Liver (tissue), 9 donors: Measurements from ENCODE around the gene SKAP1. TPM values are rescaled to one million over a fixed set of nuclear protein-coding genes. Genes with fewer than 3 reads are reported as not detected.
A peak's percentile ranks its signal among the peaks of the same experiment; 100 is the strongest.

Source experiments
- DNase-seq: peaks from one replicate; pipeline ENCODE4 v3.0.0-alpha.2; 2017; ENCODE audit warnings: low spot score
- H3K27ac ChIP-seq, 2 donors: one replicate each; pipeline ENCODE4 v1.7.0; 2013; ENCODE audit warnings: inconsistent platforms in 2 of 2, low read length in 2 of 2, control low read depth in 1 of 2, low read depth in 1 of 2, mild to moderate bottlenecking in 1 of 2
- H3K27me3 ChIP-seq, 4 donors: one replicate each; pipeline versions ENCODE4 v1.6.1 to v1.7.0; 2013; ENCODE audit warnings: low read length in 3 of 4, inconsistent platforms in 1 of 4, mild to moderate bottlenecking in 1 of 4, moderate library complexity in 1 of 4; ENCODE audit not compliant: control insufficient read depth in 4 of 4, insufficient read depth in 4 of 4
- H3K36me3 ChIP-seq, 4 donors: one replicate each; pipeline versions ENCODE4 v1.6.1 to v1.7.0; 2013; ENCODE audit warnings: low read length in 3 of 4, mild to moderate bottlenecking in 3 of 4, low read depth in 1 of 4, moderate library complexity in 1 of 4; ENCODE audit not compliant: control insufficient read depth in 4 of 4, insufficient read depth in 3 of 4
- H3K4me1 ChIP-seq, 4 donors: one replicate each; pipeline versions ENCODE4 v1.6.1 to v1.7.0; 2013; ENCODE audit warnings: low read length in 3 of 4, mild to moderate bottlenecking in 3 of 4, moderate library complexity in 1 of 4; ENCODE audit not compliant: control insufficient read depth in 4 of 4, insufficient read depth in 4 of 4
- H3K4me3 ChIP-seq, 3 donors: one replicate each; pipeline versions ENCODE4 v1.6.1 to v1.7.0; 2013; ENCODE audit warnings: low read length in 3 of 3, control low read depth in 1 of 3, low read depth in 1 of 3, mild to moderate bottlenecking in 1 of 3
- H3K9ac ChIP-seq, 2 donors: one replicate each; pipeline ENCODE4 v1.7.0; 2013; ENCODE audit warnings: low read length in 2 of 2, mild to moderate bottlenecking in 2 of 2, moderate library complexity in 2 of 2, control low read depth in 1 of 2, low read depth in 1 of 2
- H3K9me3 ChIP-seq, 4 donors: one replicate each; pipeline versions ENCODE4 v1.6.1 to v1.7.0; 2013; ENCODE audit warnings: low read length in 3 of 4; ENCODE audit not compliant: control insufficient read depth in 4 of 4
- ATF3 ChIP-seq: IDR thresholded peaks from 2 replicates; pipeline ENCODE4 v1.6.1; 2016; ENCODE audit warnings: antibody characterized with exemption
- CTCF ChIP-seq: fragments of 150-350 bp; IDR thresholded peaks from 2 replicates; pipeline ENCODE4 v1.5.1; 2017; ENCODE audit warnings: improper control_type of control experiment, low read depth, low read length; ENCODE audit not compliant: missing input control
- FOXA2 ChIP-seq: IDR thresholded peaks from 2 replicates; pipeline ENCODE4 v1.6.1; 2016; ENCODE audit warnings: antibody characterized with exemption
- GABPA ChIP-seq, 2 donors: IDR thresholded peaks in 1 of 2; conservative IDR thresholded peaks in 1 of 2; 2 replicates each; pipeline ENCODE4 v1.6.1; 2016; ENCODE audit warnings: antibody characterized with exemption in 2 of 2, mild to moderate bottlenecking in 1 of 2, moderate library complexity in 1 of 2
- HNF4A ChIP-seq, 2 donors: conservative IDR thresholded peaks; 2 replicates each; pipeline ENCODE4 v1.6.1; 2016; ENCODE audit warnings: antibody characterized with exemption in 2 of 2, mild to moderate bottlenecking in 2 of 2
- HNF4G ChIP-seq: IDR thresholded peaks from 2 replicates; pipeline ENCODE4 v1.6.1; 2016; ENCODE audit warnings: antibody characterized with exemption
- MAX ChIP-seq: IDR thresholded peaks from 2 replicates; pipeline ENCODE4 v1.6.1; 2016; ENCODE audit warnings: antibody characterized with exemption
- RAD21 ChIP-seq, 2 donors: IDR thresholded peaks; 2 replicates each; pipeline ENCODE4 v1.6.1; 2016; ENCODE audit warnings: antibody characterized with exemption in 2 of 2, mild to moderate bottlenecking in 2 of 2
- REST ChIP-seq: IDR thresholded peaks from 2 replicates; pipeline ENCODE4 v1.6.1; 2016; ENCODE audit warnings: antibody characterized with exemption, mild to moderate bottlenecking
- SP1 ChIP-seq: IDR thresholded peaks from 2 replicates; pipeline ENCODE4 v1.6.1; 2018; ENCODE audit warnings: antibody characterized with exemption, mild to moderate bottlenecking
- TAF1 ChIP-seq: conservative IDR thresholded peaks from 2 replicates; pipeline ENCODE4 v1.6.1; 2016; ENCODE audit warnings: antibody characterized with exemption, mild to moderate bottlenecking
- YY1 ChIP-seq: IDR thresholded peaks from 2 replicates; pipeline ENCODE4 v1.6.1; 2016; ENCODE audit warnings: antibody characterized with exemption, mild to moderate bottlenecking
- ZBTB33 ChIP-seq: IDR thresholded peaks from 2 replicates; pipeline ENCODE4 v1.6.1; 2016; ENCODE audit warnings: antibody characterized with exemption
- WGBS: extraction: QIAGEN DNeasy Blood & Tissue Kit; methylation state at CpG from one replicate; pipeline ENCODE4 v1.1.7; 2013; 5-methylcytosine and 5-hydroxymethylcytosine counted together
- polyA plus RNA-seq, 2 donors: library from polyadenylated mRNA; stranded (reverse) in 1 of 2; unstranded in 1 of 2; fragments of 200-250 nt in 1 of 2; fragments of >200 nt in 1 of 2; fragmentation: Nextera tagmentation in 1 of 2; extraction: Ambion mirVana in 1 of 2; gene quantifications; one replicate each; pipeline versions ENCODE4 v1.2.1 to v1.2.3, GENCODE V29; 2013 to 2015
- total RNA-seq, 2 donors: library from RNA; depleted of rRNA; stranded (reverse); fragments of >200 nt; gene quantifications; one replicate each; pipeline ENCODE4 v1.2.3, GENCODE V29; 2014
- donor health status: healthy.
- donor health status: healthy.
- donor health status: healthy.
- donor health status: healthy.
- donor health status: healthy.

SKAP1 gene
- total and polyA plus RNA-seq, 4 donors = 2.5 to 20.8 (median 11.3) TPM

GRCh38 chr17:48219617-48220016, 210.4 kb downstream of the SKAP1 start:
- no peaks in the 10 kb centered on the region for H3K4me1 ChIP-seq
- H3K9ac ChIP-seq = no peak overlapping the region
- H3K9me3 ChIP-seq = no peaks in the 10 kb centered on the region
- H3K27me3 ChIP-seq = peaks cover 0 to 2% (median 0%) of the 10 kb centered on the region in 4 donors
- no peak overlapping the region for H3K27ac ChIP-seq
- WGBS = 36% methylated on average over 1 of the region's 1 CpG
- no peak for TF ChIP-seq ZBTB33
- TF ChIP-seq RAD21 (IDR thresholded peaks at IDR 0.05) = no peak
- no peak for TF ChIP-seq YY1
- no peak for TF ChIP-seq MAX
- DNase-seq = no peak
- H3K4me3 ChIP-seq = no peak overlapping the region
- H3K36me3 ChIP-seq = no peaks in the 10 kb centered on the region

- H3K4me3 ChIP-seq = no peak overlapping the region
- WGBS = 73% methylated on average over 1 of the region's 1 CpG
These were observed 214.4 kb downstream of the SKAP1 start for GRCh38 chr17:48215583-48216139.

GRCh38 chr17:48213797-48214196, 216.2 kb downstream of the SKAP1 start:
- Histone ChIP-seq H3K9ac (no peak overlapping the region), H3K27me3 (peaks cover 0 to 2% (median 0%) of the 10 kb centered on the region in 4 donors), H3K36me3 (no peaks in the 10 kb centered on the region), H3K27ac (no peak overlapping the region), H3K4me1 (no peaks in the 10 kb centered on the region), H3K9me3 (no peaks in the 10 kb centered on the region), H3K4me3 (no peak overlapping the region)
- DNase-seq = no peak
- 72% methylated on average over 2 of the region's 2 CpGs for whole genome bisulfite sequencing
- no peak for TF ChIP-seq HNF4G
- TF ChIP-seq GABPA (IDR thresholded peaks at IDR 0.05 in 1 of 2, conservative IDR thresholded peaks at IDR 0.05 in 1 of 2) = no peak
- no peak for TF ChIP-seq SP1
- TF ChIP-seq REST = no peak
- no peak for TF ChIP-seq MAX
- TF ChIP-seq TAF1 = no peak
- no peak for TF ChIP-seq FOXA2
- TF ChIP-seq CTCF = no peak

More at GRCh38 chr17:48215583-48216139, 214.4 kb downstream of the SKAP1 start:
- no peaks in the 10 kb centered on the region for H3K4me1 ChIP-seq
- peaks cover 0 to 4% (median 0%) of the 10 kb centered on the region in 4 donors for H3K27me3 ChIP-seq
- H3K9ac ChIP-seq = no peak overlapping the region
- no peaks in the 10 kb centered on the region for H3K9me3 ChIP-seq
- TF ChIP-seq CTCF = peak; percentile 33
- TF ChIP-seq ATF3 = no peak
- peak; percentile 59 to 66 for TF ChIP-seq RAD21 (IDR thresholded peaks at IDR 0.05)
- TF ChIP-seq HNF4A (conservative IDR thresholded peaks at IDR 0.05) = no peak
- no peak for DNase-seq
- no peak overlapping the region for H3K27ac ChIP-seq
- H3K36me3 ChIP-seq = no peaks in the 10 kb centered on the region
